Glomerular visceral epithelial cell (primary cell): ENCODE results near the gene KLHDC9.
A peak's percentile ranks its signal among the peaks of the same experiment; 100 is the strongest.

Source experiments
- DNase-seq: peaks from one replicate; pipeline ENCODE4 v3.0.0-alpha.2; 2016; ENCODE audit errors: extremely low spot score

Gene KLHDC9

GRCh38 chr1:161076410-161076809 is 21.8 kb upstream of the KLHDC9 start:
- DNase-seq, result no peak

GRCh38 chr1:161077426-161077825 is 20.7 kb upstream of the KLHDC9 start:
- DNase-seq, result no peak

GRCh38 chr1:161079436-161080110 is 18.6 kb upstream of the KLHDC9 start:
- no peak for DNase-seq

GRCh38 chr1:161080441-161081405 is 17.4 kb upstream of the KLHDC9 start:
- no peak for DNase-seq

- no peak for DNase-seq
Observed at GRCh38 chr1:161081519-161081918, 16.6 kb upstream of the KLHDC9 start.

- DNase-seq, result no peak
Observed at GRCh38 chr1:161082483-161082882, 15.7 kb upstream of the KLHDC9 start.

- peak; percentile 90 for DNase-seq
Observed at GRCh38 chr1:161082996-161083747, 15.0 kb upstream of the KLHDC9 start.

- DNase-seq, result peak; percentile 25
Observed at GRCh38 chr1:161083748-161084596, 14.2 kb upstream of the KLHDC9 start.

- DNase-seq, result no peak
Observed at GRCh38 chr1:161084597-161084988, 13.6 kb upstream of the KLHDC9 start.

GRCh38 chr1:161085165-161085564 is 13.0 kb upstream of the KLHDC9 start:
- peak; percentile 24 for DNase-seq

- DNase-seq, result no peak
Observed at GRCh38 chr1:161086457-161086856, 11.7 kb upstream of the KLHDC9 start.

GRCh38 chr1:161088587-161089110 is 9.5 kb upstream of the KLHDC9 start:
- DNase-seq, result peak; percentile 58

- no peak for DNase-seq
Observed at GRCh38 chr1:161089251-161089924, 8.8 kb upstream of the KLHDC9 start, which contains the start of gene NECTIN4. NECTIN4 (minus strand) TSS chr1:161089558; CDS start chr1:161089296, 262 bp downstream.

- DNase-seq, result no peak
Observed at GRCh38 chr1:161089938-161090337, 8.2 kb upstream of the KLHDC9 start.

GRCh38 chr1:161090617-161091016 is 7.5 kb upstream of the KLHDC9 start:
- no peak for DNase-seq

GRCh38 chr1:161091093-161091492 is 7.1 kb upstream of the KLHDC9 start:
- DNase-seq, result no peak

- no peak for DNase-seq
Observed at GRCh38 chr1:161091796-161092507, 6.2 kb upstream of the KLHDC9 start.

- DNase-seq, result peak; percentile 30
Observed at GRCh38 chr1:161092621-161093028, 5.5 kb upstream of the KLHDC9 start.

GRCh38 chr1:161094481-161094880 is 3.7 kb upstream of the KLHDC9 start:
- no peak for DNase-seq

- DNase-seq, result no peak
Observed at GRCh38 chr1:161095230-161095629, 2.9 kb upstream of the KLHDC9 start.
